ENCODE data around the gene KPNA6.
A peak's percentile ranks its signal among the peaks of the same experiment; 100 is the strongest.
"Not testable (repeated sequence)": the region's sequence is repeated elsewhere in the genome, so short reads cannot be mapped to it uniquely, and the experiment has no call there.

KPNA6 gene

DNA sequence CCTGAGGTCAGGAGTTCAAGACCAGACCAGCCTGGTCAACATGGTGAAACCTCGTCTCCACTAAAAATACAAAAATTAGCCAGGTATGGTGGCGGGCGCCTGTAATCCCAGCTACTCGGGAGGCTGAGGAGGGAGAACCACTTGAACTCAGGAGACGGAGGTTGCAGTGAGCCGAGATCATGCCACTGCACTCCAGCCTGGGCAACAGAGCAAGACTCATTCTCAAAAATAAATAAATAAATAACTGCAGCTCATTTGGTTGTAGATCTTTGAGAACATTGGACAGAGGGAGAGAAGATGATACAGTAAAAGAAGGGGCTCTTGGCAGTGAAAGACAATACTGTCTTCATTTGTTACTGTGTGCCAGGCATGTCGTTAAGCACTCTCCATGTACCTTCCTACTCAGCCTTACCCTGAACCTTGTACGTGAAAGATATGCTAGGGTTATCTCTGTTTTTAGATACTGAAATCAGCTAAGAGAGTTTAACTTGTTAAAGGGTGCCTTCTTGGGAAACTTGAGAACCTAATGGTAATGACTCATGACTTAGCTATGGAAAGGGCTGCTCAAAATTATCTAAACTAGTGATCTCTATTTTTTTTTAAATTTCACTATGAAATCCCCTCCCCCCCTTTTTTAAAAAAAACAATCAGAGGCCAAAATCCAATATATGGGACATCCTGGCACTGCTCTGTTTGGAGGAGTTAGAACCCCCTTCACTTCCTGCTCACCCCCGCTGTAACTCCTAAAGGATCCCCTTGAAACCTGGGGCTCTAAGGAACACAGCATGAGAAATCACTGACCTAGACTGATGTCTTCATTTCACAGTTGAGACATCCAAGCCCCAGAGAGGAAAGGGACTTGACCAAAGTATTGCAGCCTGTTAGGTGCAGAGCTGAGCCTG is 6.8 kb upstream of the KPNA6 start:
- no peak for DNase-seq

DNA sequence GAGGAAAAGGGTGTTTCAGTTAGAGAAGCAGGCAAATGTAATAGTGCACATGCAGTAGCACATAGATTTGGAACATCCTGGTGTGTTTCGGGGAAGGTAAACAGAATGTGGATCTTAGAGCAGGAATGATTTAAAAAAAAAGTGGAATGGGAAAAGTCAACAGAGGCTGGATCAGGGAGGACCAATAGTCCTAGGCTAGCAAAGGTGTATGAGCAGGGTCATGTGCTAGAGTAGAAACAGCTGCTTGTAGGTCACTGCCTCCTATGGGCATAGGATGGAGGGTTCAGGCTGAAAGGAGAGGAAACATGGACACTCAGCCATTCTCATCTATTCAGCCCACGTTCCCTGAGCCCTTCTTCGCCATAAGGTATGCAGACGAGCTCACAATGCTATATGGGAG is 3.7 kb upstream of the KPNA6 start:
- DNase-seq, result no peak

DNA sequence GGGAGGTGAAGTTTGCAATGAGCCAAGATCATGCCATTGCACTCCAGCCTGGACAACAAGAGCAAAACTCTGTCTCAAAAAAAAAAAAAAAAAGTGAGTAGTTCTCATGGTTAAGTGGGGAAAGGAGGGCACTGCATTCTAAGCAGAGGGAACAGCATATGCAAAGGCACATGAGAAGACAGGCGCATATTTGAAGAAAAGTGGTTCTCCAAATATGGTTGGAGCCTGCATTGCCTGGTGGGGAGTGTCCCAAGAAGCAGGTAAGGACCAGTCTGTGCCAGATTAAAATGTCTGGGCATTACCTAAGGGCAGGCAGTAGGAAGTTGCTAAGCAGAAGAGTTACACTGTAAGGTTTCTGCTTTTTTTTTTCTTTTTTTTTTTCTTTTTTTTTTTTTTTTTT is 2.5 kb upstream of the KPNA6 start:
- DNase-seq, result no peak

- no peak for DNase-seq
These were observed 1.1 kb upstream of the KPNA6 start for GRCh38 chr1:32106663-32107275.

DNA sequence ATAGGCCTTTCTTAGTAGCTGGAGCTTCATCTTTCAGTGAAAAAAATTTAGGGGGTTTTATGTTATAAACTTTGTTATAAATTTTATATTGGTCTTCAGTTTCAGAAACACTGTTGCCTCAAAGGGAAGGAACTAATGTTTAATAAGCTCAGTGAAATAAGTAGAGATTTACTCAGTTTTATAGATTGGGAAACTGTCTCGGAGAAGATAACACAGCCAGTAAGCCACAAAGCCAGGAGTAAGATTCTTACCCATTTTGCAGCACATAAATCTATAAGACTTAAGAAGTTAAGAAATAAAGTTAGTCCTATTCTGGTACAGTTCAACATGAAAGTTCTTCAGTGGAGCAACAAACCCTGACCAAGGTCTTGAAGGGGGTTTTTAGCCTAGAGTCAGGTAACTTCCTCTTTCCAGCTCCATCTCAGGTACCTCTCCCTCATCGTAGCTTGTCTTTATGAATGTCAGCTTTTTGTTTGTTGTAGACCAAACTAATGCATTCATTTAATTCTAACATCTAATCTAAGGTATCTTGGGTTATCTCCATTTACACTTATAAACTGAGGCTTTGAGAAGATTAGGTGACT is 3.3 kb downstream of the KPNA6 start:
- no peak for DNase-seq

DNA sequence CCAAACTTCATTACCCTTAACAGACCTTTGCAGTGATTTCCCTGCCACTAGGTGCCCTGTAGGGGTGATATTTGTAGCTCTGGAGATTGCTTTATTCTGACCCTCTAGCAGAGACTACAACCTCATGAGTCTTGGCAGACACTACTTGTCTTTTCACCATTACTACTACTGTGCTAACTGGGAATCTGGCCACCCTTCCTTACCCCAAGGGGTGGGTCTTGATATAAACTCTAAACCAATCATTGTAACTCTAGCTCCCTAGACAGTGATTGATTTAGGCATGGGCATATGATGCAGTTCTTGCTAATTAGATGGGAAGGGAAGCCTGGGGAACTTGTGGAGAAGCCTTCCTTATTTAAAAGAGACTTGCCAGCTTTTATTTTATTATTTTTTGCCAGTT is 3.9 kb downstream of the KPNA6 start:
- no peak for DNase-seq

DNA sequence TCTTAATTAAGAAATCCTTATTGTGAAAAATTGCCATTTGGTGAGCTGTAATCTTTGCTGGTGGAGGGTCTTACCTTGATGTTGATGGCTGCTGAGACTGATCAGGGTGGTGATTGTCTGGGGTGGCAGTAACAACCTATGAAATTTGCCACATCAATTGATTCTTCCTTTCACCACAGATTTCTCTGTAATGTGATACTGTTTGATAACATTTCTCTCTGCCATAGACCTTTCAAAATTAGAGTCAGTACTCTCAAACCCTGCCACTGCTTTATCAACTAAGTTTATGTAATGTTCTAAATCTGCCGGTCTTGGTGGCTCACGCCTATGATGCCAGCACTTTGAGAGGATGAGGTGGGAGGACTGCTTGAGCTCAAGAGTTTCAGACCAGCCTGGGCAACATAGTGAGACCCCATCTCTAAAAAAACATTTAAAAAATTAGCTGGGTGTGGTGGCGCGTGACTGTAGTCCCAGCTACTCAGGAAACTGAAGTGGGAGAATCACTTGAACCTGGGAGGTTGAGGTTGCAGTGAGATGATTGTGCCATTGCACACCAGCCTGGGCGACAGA is 5.0 kb downstream of the KPNA6 start:
- DNase-seq, result no peak

GRCh38 chr1:32113436-32113835 is 5.6 kb downstream of the KPNA6 start:
- not testable (repeated sequence) for DNase-seq

- DNase-seq, result no peak
These were observed 6.6 kb downstream of the KPNA6 start for GRCh38 chr1:32114420-32114819.

GRCh38 chr1:32115496-32115895 is 7.6 kb downstream of the KPNA6 start:
- no peak for DNase-seq

DNA sequence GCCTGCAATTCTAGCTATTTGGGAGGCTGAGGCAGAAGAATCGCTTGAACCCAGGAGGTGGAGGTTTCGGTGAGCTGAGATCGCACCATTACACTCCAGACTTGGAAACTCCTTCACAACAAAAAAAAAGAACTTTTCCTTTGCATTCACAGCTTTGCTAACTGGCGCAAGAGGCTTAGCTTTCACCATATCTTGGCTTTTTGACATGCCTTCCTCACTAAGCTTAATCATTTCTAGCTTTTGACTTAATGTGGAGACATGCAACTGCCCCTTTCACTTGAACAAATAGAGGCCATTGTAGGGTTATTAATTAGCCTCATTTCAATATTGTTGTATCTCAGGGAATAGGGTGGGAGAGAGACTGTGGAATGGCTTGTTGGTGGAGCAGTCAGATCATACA is 8.7 kb downstream of the KPNA6 start:
- DNase-seq, result no peak

DNA sequence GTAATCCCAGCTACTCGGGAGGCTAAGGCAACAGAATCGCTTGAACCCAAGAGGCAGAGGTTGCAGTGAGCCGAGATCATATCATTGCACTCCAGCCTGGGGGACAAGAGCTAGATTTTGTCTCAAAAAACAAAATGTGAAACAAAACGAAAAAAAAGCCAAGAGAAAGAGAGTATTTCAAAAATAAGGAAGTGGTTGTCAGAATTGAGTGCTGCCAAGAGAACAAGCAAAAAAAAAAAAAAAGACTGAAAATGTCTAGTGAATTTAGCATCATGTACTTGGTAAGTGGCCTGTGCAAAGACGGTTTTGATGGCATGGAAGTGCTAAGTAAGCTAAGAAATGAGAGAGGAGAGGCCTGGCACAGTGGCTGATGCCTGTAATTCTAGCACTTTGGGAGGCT is 14.3 kb downstream of the KPNA6 start:
- no peak for DNase-seq

DNA sequence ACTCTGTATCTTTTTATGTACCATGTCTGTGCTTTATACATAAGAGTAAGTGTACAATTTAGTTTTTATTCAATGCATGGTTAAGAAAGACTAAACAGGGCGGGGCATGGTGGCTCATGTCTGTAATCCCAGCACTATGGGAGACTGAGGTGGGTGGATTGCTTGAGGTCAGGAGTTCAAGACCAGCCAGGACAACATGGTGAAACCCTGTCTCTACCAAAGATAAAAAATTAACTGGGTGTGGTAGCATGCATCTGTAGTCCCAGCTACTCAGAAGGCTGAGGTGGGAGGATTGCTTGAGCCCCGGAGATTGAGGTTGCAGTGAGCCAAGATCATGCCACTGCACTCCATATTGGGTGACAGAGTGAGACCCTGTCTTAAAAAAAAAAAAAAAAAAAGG is 15.5 kb downstream of the KPNA6 start:
- not testable (repeated sequence) for DNase-seq

DNA sequence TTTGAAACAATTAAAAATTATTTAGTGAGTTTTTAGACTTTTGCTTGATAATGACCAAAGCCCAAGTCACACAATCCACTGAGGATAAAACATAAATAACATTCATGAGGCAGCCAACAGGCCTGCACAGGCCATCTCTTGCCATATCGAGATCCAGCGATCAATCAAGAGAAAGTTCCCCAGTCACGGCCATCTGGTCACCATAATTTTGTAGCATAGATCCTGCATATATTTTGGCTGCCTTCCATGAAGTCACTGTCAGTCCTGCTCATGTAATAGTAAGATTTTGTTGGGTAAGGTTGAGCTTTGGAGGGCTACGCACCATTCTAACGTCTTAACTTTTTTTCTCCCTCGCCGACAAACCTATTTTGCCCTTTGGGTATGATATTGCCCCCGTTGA is 17.5 kb downstream of the KPNA6 start:
- no peak for DNase-seq

GRCh38 chr1:32126770-32127169 is 18.9 kb downstream of the KPNA6 start:
- DNase-seq, result no peak

DNA sequence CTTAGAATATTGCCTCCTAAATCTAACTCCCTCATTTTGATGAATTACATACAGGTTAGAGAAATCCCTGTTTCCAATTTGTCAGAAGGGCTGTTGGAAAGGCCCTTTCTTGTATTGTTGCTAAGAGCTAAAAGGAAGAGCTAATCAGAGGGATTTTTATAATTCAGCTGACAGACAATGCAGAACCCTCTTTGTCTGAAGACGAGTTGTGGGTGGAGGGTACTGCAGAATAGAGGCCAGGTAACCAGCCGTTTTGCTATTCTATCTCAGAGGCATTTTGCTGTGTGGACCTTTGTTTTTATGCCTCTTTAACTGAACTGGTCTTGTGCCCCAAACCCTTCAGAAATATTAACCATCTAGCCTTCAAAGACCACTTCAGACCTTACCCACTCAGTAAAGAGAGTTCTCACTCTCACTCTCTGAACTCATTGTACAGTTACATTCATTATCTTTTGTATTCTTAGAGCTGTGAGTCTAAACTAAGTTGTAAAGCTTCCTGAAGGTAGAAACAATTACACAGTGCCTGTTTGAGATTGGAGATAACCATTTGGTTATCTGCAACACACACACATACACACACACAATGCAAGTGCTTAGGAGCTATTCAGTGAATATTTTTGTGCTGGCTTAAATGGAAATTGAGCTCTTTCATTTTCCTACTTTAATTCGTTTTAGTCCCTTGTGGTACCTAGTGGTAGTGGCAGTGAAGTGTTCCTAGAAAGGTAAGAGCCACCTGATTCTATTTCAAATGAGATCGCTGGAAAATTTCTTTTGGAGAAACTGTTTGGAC is 19.7 kb downstream of the KPNA6 start:
- no peak for DNase-seq

DNA sequence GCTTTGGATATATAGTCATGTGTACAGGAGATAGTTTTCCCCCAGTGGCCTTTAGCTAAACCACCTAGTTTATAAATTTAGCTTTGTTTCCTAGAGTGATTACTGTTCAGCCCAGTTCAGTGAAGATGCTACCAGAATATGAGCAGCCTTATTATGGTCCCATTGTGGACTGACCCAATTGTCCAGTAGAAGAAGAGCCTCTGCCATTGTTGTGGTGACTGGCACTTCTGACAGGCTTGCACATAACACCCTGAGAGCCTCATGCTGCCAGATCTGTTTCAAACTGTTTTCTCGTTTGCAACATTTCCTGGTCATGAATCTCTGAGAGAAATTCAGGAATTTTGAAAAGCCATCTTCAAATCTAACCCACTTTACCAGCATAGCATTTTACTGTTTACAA is 20.6 kb downstream of the KPNA6 start:
- DNase-seq, result no peak

DNA sequence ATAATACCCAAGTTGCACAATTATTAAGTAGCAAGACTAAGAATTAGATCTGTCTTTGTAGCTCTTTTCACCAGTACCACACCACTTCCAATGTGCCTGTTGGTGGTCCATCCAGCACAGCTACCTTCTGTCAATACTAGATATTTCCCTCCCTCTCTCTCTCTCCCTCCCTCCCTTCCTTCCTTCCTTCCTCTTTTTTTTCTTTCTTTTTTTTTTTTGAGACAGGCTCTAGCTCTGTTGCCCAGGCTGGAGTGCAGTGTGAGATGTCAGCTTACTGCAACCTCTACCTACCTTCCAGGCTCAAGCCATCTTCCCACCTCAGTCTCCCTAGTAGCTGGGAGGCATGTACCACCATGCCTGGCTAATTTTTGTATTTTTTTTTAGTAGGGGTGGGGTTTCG is 21.1 kb downstream of the KPNA6 start:
- no peak for DNase-seq

DNA sequence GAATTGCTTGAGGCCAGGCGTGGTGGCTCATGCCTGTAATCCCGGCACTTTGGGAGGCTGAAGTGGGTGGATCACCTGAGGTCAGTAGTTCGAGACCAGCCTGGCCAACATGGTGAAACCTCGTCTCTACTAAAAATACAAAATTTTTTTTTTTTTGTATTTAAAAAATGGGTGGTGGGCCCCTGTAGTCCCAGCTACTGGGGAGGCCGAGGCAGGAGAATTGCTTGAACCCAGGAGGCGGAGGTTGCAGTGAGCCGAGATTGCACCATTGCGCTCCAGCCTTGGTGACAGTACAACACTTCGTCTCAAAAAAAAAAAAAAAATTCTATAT is 26.1 kb downstream of the KPNA6 start:
- not testable (repeated sequence) for DNase-seq

- no peak for DNase-seq
These were observed 29.3 kb downstream of the KPNA6 start for GRCh38 chr1:32137111-32137510.

DNA sequence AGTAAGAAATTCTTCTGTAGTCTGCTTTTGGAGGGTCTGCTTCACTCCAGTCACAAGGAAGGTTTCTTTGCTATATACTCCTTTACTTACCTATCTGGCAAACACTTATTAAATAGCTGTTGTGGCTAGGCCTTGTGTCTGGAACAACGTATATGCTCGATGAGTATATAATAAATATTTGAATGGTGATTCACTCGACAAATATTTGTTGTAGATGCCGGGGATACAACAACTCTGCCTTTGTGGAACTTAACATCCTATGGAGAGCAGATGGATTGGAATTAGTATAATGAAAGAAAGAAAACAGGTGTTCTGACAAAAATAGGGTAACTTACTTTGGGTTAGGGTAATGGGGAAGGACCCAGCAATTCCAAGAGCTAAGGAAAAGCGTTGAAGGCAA is 31.1 kb downstream of the KPNA6 start:
- no peak for DNase-seq

DNA sequence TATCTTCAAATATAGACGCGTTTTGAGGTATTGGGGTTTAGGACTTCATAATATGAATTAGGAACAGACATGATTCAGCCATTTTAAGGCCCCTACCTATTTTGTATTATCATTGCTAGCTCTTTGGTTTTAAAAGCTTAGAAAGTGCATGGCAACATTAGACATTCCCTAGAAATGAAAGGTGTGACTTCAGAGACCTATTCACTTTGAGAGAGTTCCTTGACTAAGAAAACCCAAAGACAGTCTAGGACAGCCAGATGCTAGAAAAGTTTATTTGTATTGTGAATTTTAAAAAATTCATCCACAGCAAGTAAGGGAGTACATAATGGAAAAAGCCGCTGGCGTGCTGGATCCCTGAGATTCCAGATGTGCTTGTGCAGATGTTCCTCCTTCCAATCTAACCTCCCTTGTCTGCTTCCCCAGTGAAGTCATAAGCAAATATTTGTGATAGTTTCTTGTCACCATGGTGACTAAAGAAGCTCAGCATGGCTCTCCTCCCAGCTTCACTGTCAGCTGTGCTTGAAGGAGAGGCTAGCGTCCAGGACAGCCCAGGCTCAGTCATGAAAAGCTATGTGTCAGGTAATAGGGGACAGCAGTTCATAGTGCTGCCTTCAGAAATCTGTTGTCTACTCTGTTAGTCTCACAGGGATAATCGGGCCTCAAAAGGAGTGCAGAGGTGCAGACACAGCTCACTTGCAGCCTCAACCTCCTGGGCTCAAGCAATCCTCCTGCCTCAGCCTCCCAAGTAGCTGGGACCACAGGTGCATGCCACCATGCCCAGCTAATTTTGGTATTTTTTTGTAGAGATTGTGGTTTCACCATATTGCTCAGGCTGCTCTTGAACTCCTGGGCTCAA is 34.8 kb downstream of the KPNA6 start:
- DNase-seq, result peak; percentile 3

Measured in NCI-H1417 treated with DMSO at 0.1 percent for 48 hours (cell line).